ENCODE results near the gene REXO4. TPM values are rescaled to one million over a fixed set of nuclear protein-coding genes. Genes with fewer than 3 reads are reported as not detected.

REXO4 gene
- total and polyA plus RNA-seq, 9 of the 15 experiments (the other 6 are each of a cell fraction or from before 2014, with no cell fraction given): 3.4 to 72.9 (median 31.1) TPM

DNA sequence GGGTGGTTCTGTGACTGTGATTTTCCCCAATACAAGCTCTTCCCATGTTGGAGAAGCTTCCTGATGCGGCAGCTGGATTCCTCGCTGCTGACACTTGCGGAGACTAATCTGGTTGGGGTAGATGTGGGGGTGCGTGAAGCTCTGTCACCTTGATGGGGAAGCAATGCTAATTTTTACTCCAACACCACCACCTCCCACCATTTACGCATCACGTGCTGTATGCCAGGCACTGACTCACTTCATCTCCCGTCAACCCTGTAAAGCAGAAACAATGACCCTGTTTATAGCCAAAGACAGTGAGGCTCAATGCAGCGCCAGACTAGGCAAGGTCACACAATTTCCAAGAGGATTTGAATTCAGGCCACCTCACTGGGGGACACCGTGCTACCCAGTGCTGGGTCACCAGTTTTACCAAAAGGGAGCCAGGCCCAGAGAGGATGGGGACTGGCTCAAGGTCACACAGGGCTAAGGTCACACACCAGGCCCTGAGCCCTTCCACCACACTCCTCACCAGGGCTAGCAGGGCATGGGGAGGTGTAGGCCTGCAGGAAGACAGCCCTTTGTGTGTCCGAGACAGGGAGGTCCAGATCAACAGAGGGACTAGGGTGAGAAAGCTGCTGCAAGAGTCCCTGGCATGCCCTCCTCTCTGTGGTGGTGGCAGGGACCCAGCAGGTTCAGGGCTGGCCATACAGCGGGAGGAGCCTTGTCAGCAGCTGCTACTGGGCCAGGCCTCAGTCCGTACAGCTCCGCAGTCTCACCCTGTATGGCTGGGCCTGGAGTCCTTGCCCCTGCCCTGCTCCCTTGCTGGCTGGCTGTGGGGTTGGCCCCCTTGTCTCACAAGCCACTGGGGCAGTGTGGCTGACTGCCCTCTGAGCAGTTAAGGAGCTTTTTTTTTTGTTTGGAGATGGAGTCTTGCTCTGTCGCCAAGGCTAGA is 38.4 kb downstream of the REXO4 start (continued):
- TF ChIP-seq, protein P1, sequence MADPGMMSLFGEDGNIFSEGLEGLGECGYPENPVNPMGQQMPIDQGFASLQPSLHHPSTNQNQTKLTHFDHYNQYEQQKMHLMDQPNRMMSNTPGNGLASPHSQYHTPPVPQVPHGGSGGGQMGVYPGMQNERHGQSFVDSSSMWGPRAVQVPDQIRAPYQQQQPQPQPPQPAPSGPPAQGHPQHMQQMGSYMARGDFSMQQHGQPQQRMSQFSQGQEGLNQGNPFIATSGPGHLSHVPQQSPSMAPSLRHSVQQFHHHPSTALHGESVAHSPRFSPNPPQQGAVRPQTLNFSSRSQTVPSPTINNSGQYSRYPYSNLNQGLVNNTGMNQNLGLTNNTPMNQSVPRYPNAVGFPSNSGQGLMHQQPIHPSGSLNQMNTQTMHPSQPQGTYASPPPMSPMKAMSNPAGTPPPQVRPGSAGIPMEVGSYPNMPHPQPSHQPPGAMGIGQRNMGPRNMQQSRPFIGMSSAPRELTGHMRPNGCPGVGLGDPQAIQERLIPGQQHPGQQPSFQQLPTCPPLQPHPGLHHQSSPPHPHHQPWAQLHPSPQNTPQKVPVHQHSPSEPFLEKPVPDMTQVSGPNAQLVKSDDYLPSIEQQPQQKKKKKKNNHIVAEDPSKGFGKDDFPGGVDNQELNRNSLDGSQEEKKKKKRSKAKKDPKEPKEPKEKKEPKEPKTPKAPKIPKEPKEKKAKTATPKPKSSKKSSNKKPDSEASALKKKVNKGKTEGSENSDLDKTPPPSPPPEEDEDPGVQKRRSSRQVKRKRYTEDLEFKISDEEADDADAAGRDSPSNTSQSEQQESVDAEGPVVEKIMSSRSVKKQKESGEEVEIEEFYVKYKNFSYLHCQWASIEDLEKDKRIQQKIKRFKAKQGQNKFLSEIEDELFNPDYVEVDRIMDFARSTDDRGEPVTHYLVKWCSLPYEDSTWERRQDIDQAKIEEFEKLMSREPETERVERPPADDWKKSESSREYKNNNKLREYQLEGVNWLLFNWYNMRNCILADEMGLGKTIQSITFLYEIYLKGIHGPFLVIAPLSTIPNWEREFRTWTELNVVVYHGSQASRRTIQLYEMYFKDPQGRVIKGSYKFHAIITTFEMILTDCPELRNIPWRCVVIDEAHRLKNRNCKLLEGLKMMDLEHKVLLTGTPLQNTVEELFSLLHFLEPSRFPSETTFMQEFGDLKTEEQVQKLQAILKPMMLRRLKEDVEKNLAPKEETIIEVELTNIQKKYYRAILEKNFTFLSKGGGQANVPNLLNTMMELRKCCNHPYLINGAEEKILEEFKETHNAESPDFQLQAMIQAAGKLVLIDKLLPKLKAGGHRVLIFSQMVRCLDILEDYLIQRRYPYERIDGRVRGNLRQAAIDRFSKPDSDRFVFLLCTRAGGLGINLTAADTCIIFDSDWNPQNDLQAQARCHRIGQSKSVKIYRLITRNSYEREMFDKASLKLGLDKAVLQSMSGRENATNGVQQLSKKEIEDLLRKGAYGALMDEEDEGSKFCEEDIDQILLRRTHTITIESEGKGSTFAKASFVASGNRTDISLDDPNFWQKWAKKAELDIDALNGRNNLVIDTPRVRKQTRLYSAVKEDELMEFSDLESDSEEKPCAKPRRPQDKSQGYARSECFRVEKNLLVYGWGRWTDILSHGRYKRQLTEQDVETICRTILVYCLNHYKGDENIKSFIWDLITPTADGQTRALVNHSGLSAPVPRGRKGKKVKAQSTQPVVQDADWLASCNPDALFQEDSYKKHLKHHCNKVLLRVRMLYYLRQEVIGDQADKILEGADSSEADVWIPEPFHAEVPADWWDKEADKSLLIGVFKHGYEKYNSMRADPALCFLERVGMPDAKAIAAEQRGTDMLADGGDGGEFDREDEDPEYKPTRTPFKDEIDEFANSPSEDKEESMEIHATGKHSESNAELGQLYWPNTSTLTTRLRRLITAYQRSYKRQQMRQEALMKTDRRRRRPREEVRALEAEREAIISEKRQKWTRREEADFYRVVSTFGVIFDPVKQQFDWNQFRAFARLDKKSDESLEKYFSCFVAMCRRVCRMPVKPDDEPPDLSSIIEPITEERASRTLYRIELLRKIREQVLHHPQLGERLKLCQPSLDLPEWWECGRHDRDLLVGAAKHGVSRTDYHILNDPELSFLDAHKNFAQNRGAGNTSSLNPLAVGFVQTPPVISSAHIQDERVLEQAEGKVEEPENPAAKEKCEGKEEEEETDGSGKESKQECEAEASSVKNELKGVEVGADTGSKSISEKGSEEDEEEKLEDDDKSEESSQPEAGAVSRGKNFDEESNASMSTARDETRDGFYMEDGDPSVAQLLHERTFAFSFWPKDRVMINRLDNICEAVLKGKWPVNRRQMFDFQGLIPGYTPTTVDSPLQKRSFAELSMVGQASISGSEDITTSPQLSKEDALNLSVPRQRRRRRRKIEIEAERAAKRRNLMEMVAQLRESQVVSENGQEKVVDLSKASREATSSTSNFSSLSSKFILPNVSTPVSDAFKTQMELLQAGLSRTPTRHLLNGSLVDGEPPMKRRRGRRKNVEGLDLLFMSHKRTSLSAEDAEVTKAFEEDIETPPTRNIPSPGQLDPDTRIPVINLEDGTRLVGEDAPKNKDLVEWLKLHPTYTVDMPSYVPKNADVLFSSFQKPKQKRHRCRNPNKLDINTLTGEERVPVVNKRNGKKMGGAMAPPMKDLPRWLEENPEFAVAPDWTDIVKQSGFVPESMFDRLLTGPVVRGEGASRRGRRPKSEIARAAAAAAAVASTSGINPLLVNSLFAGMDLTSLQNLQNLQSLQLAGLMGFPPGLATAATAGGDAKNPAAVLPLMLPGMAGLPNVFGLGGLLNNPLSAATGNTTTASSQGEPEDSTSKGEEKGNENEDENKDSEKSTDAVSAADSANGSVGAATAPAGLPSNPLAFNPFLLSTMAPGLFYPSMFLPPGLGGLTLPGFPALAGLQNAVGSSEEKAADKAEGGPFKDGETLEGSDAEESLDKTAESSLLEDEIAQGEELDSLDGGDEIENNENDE (IDR thresholded peaks at IDR 0.05; ENCODE audit: low read depth, low read length): no peak
- TF ChIP-seq PHF8 (IDR thresholded peaks at IDR 0.05; ENCODE audit: borderline replicate concordance, low read length) (no peak), HNRNPK (IDR thresholded peaks at IDR 0.05; ENCODE audit: low read depth, low read length, poor library complexity, severe bottlenecking) (no peak), CBFB (CRISPR knock-in tag; IDR thresholded peaks at IDR 0.05) (no peak), SIX5 (IDR thresholded peaks at IDR 0.05; ENCODE audit: borderline replicate concordance in 1 of 2, insufficient read depth in 1 of 2, low read depth in 1 of 2, low read length in 2 of 2) (no peak)
- TF ChIP-seq, protein P2, sequence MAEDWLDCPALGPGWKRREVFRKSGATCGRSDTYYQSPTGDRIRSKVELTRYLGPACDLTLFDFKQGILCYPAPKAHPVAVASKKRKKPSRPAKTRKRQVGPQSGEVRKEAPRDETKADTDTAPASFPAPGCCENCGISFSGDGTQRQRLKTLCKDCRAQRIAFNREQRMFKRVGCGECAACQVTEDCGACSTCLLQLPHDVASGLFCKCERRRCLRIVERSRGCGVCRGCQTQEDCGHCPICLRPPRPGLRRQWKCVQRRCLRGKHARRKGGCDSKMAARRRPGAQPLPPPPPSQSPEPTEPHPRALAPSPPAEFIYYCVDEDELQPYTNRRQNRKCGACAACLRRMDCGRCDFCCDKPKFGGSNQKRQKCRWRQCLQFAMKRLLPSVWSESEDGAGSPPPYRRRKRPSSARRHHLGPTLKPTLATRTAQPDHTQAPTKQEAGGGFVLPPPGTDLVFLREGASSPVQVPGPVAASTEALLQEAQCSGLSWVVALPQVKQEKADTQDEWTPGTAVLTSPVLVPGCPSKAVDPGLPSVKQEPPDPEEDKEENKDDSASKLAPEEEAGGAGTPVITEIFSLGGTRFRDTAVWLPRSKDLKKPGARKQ (CRISPR knock-in tag; IDR thresholded peaks at IDR 0.05): no peak
- TF ChIP-seq, protein P3, sequence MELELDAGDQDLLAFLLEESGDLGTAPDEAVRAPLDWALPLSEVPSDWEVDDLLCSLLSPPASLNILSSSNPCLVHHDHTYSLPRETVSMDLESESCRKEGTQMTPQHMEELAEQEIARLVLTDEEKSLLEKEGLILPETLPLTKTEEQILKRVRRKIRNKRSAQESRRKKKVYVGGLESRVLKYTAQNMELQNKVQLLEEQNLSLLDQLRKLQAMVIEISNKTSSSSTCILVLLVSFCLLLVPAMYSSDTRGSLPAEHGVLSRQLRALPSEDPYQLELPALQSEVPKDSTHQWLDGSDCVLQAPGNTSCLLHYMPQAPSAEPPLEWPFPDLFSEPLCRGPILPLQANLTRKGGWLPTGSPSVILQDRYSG (tag; conservative IDR thresholded peaks at IDR 0.05; ENCODE audit: low read depth): no peak
- TF ChIP-seq, protein P4, sequence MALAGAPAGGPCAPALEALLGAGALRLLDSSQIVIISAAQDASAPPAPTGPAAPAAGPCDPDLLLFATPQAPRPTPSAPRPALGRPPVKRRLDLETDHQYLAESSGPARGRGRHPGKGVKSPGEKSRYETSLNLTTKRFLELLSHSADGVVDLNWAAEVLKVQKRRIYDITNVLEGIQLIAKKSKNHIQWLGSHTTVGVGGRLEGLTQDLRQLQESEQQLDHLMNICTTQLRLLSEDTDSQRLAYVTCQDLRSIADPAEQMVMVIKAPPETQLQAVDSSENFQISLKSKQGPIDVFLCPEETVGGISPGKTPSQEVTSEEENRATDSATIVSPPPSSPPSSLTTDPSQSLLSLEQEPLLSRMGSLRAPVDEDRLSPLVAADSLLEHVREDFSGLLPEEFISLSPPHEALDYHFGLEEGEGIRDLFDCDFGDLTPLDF (CRISPR knock-in tag; IDR thresholded peaks at IDR 0.05): no peak
